ENCODE data around the gene ZNF304. TPM values are rescaled to one million over a fixed set of nuclear protein-coding genes. Genes with fewer than 3 reads are reported as not detected.
"Not testable (repeated sequence)": the region's sequence is repeated elsewhere in the genome, so short reads cannot be mapped to it uniquely, and the experiment has no call there.

The ZNF304 gene
- total RNA-seq, 2 donors from 2014 or later = 2.9 to 4.0 TPM

DNA sequence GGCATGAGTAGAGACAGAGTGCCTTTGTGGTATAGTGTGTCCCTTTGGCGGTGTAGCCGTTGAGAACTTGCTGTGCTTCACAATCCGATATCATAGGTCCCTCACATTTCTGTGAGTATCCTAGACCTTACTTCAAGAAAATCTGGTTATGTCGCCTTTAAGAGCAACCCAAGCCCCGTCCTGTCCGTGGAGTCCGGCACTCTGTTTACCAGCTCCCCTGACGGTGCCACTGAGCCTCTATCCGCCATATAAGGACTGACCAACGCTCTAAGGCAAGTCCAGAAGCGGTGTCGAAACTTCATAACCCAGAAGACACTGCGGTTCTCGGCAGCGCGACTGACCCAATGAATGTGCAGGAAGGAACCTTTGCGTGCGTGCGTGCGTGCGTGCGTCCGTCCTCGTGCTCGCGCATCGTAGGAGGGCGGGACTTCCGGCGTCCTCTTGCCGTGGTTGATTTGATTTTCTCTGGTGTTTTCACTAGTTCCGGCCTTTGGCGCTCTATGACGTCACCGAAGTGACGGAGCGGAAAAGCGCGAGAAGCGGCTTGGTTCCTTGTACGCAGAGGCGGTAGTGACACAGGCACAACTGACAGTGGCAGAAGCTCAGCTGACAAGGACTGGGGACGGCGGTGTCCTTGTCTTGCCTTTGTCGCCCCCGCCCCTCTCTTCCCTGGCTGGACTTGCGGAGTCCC lies 12.1 kb downstream of the ZNF304 start, which contains the start of the genes TRAPPC2B and ZNF547:
TRAPPC2B (plus strand) TSS at position 555 of the 691 bp plus-strand sequence. CDS start 1,283 bp downstream, outside the sequence.
ZNF547 (plus strand) TSS at position 555 of the 691 bp plus-strand sequence. CDS start 5,005 bp downstream, outside the sequence.
- DNase-seq = peak; percentile 98 to 99 (median 98)
- TF ChIP-seq, protein P1, sequence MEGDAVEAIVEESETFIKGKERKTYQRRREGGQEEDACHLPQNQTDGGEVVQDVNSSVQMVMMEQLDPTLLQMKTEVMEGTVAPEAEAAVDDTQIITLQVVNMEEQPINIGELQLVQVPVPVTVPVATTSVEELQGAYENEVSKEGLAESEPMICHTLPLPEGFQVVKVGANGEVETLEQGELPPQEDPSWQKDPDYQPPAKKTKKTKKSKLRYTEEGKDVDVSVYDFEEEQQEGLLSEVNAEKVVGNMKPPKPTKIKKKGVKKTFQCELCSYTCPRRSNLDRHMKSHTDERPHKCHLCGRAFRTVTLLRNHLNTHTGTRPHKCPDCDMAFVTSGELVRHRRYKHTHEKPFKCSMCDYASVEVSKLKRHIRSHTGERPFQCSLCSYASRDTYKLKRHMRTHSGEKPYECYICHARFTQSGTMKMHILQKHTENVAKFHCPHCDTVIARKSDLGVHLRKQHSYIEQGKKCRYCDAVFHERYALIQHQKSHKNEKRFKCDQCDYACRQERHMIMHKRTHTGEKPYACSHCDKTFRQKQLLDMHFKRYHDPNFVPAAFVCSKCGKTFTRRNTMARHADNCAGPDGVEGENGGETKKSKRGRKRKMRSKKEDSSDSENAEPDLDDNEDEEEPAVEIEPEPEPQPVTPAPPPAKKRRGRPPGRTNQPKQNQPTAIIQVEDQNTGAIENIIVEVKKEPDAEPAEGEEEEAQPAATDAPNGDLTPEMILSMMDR (IDR thresholded peaks at IDR 0.05) = no peak
- peak in 2 of 3 donors; percentile 61 to 74 for TF ChIP-seq POLR2A (IDR thresholded peaks at IDR 0.05)
- Histone ChIP-seq H3K4me3 (peak within 1 kb of the TSS; percentile 31 to 63), H3K9me3 (peaks cover 0 to 18% (median 0%) of the 10 kb centered on the region in 3 donors), H3K36me3 (replicated peaks in 1 of 2; ENCODE audit: insufficient read depth in 1 of 2, low read depth in 2 of 2) (no peaks in the 10 kb centered on the region), H3K4me1 (peaks cover 12% of the 10 kb centered on the region), H3K27me3 (no peaks in the 10 kb centered on the region), H3K27ac (peak within 1 kb of the TSS; percentile 71 to 86 (median 78))
- peak; percentile 100 for ATAC-seq
- WGBS, 2 donors = 1% methylated on average over 36 to 47 of the region's 47 CpGs
- intact Hi-C loops (cut with DNase I) = no loop called here

DNA sequence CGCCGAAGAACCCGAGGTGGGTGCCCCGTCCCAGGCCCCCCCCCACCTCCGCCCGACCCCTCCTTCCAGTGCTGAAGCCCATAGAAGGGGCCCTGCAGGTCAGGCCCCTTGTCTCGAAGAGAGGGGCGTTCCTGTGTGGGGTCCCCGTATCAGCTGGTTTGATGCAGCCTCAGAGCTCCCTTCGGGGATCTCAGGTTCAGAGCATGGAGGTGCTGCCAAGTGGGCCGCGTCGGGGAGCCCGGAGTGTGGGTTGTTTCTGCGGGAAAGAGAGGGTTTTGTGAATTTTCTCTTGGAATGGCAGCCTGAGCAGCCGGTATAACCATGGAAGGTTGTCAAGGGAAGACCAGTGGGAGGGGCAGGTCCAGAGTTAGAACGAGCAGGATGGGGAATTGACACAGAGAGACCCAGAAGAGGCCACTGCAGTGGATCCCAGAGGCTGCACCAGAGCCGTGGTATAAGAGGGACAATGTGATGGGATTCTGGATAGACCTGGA lies 12.7 kb downstream of the ZNF304 start:
- Histone ChIP-seq H3K4me3 (peak overlapping the region; percentile 31 to 63), H3K9me3 (peaks cover 0 to 12% (median 0%) of the 10 kb centered on the region in 3 donors), H3K4me1 (peaks cover 12% of the 10 kb centered on the region), H3K27ac (peak overlapping the region; percentile 71 to 86 (median 78)), H3K36me3 (replicated peaks in 1 of 2; ENCODE audit: insufficient read depth in 1 of 2, low read depth in 2 of 2) (no peaks in the 10 kb centered on the region), H3K27me3 (no peaks in the 10 kb centered on the region)
- intact Hi-C loops (cut with DNase I) = no loop called here
- 1 to 3% methylated on average over 10 to 18 of the region's 18 CpGs for WGBS, 2 donors
- DNase-seq = no peak
- TF ChIP-seq, protein P1 (IDR thresholded peaks at IDR 0.05) = no peak
- TF ChIP-seq POLR2A (IDR thresholded peaks at IDR 0.05) = no peak
- no peak for ATAC-seq

DNA sequence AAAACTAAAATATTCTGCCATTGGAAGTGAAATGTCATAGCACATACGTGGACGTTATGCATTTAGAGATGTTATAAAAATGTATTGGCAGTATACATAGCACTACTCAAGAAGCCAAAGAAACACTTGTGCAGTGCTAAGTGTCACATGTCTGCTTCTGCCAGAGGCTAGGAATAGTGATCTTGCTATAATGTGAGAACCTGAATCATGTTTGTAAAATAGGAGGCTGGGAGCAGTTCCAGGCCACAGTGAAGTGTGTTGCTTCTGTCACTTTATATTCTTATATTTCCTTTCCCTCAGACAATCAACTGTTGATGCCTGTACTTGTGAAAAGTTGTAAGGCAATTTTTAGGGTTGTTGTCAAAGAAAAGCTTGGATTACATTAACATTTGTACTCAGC lies 15.7 kb downstream of the ZNF304 start:
- Histone ChIP-seq H3K9me3 (peaks cover 0 to 6% (median 0%) of the 10 kb centered on the region in 3 donors), H3K36me3 (replicated peaks in 1 of 2; ENCODE audit: insufficient read depth in 1 of 2, low read depth in 2 of 2) (no peaks in the 10 kb centered on the region), H3K27me3 (no peaks in the 10 kb centered on the region), H3K4me1 (peaks cover 12% of the 10 kb centered on the region), H3K27ac (no peak overlapping the region), H3K4me3 (no peak overlapping the region)
- ATAC-seq (no peak), DNase-seq (no peak)
- intact Hi-C loops (cut with DNase I) = no loop called here
- TF ChIP-seq POLR2A (IDR thresholded peaks at IDR 0.05) = no peak
- TF ChIP-seq, protein P1 (IDR thresholded peaks at IDR 0.05) = no peak
- WGBS, 2 donors = 91 to 97% methylated on average over 2 of the region's 2 CpGs

DNA sequence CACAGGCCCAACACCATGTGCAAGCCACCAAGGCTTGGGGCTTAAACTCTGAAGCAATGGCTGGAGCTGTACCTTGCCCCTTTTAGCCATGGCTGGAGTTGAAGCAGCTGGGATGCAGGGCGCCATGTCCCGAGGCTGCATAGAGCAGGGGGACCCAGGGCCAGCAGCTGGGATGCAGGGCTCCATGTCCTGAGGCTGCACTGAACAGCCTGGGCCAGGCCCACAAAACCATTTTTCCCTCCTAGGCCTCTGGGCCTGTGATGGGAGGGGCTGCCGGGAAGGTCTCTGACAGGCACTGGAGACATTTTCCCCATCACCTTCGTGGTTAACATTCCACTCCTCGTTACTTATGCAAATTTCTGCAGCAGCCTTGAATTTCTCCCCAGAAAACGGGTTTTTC lies 23.1 kb downstream of the ZNF304 start:
- H3K36me3 ChIP-seq (replicated peaks in 1 of 2; ENCODE audit: insufficient read depth in 1 of 2, low read depth in 2 of 2) = peaks cover 0 to 4% of the 10 kb centered on the region in 2 donors
- 88 to 96% methylated on average over 4 to 6 of the region's 6 CpGs for WGBS, 2 donors

DNA sequence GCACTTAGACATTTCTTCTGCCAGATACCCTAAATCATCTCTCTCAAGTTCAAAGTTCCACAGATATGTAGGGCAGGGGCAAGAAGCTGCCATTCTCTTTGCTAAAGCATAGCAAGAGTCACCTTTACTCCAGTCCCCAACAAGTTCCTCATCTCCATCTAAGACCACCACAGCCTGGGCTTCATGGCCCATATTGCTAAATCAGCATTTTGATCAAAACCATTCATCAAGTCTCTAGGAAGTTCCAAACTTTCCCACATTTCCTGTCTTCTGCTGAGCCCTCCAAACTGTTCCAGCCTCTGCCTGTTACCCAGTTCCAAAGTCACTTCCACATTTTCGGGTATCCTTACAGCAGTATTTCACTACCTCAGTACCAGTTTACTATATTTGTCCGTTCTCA lies 23.6 kb downstream of the ZNF304 start:
- H3K4me1 ChIP-seq; H3K4me3 ChIP-seq; ATAC-seq; intact Hi-C loops (cut with DNase I); H3K27ac ChIP-seq; DNase-seq; H3K36me3 ChIP-seq (replicated peaks in 1 of 2; ENCODE audit: insufficient read depth in 1 of 2, low read depth in 2 of 2); H3K27me3 ChIP-seq: not testable (repeated sequence)
- WGBS, 2 donors = 93 to 98% methylated on average over 2 of the region's 2 CpGs
- peaks cover 0 to 20% (median 0%) of the 10 kb centered on the region in 3 donors for H3K9me3 ChIP-seq

More for the DNA sequence above, 23.1 kb downstream of the ZNF304 start:
- ATAC-seq = no peak
- intact Hi-C loops (cut with DNase I) = no loop called here
- TF ChIP-seq, protein P1 (IDR thresholded peaks at IDR 0.05) = no peak
- TF ChIP-seq POLR2A (IDR thresholded peaks at IDR 0.05) = no peak
- peaks cover 0 to 20% (median 0%) of the 10 kb centered on the region in 3 donors for H3K9me3 ChIP-seq
- no peak overlapping the region for H3K4me3 ChIP-seq
- no peaks in the 10 kb centered on the region for H3K27me3 ChIP-seq
- H3K27ac ChIP-seq = no peak overlapping the region
- DNase-seq = no peak
- no peaks in the 10 kb centered on the region for H3K4me1 ChIP-seq
